ENCODE results near the gene OSBPL3.

DNA sequence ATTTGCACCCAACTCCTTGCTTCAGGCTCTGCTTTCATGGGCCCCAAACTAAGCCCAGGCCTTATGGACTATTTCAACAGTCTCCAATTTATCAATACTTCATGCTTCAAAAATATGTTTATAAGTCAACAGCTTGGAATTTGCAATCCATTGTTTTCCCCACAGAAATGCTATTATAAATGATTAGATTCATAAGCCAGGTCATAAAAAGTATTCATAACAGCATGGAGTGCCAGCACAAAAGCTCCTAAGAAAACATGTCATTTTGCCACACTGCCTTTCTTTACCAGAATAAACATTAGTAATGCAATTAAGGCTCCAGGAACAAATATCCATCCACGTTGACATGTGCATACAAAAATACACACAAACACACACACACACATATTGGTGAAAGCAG lies 30.1 kb downstream of the OSBPL3 start:
- no peak for TF ChIP-seq POLR2A (IDR thresholded peaks at IDR 0.05)
- TF ChIP-seq, protein P1, sequence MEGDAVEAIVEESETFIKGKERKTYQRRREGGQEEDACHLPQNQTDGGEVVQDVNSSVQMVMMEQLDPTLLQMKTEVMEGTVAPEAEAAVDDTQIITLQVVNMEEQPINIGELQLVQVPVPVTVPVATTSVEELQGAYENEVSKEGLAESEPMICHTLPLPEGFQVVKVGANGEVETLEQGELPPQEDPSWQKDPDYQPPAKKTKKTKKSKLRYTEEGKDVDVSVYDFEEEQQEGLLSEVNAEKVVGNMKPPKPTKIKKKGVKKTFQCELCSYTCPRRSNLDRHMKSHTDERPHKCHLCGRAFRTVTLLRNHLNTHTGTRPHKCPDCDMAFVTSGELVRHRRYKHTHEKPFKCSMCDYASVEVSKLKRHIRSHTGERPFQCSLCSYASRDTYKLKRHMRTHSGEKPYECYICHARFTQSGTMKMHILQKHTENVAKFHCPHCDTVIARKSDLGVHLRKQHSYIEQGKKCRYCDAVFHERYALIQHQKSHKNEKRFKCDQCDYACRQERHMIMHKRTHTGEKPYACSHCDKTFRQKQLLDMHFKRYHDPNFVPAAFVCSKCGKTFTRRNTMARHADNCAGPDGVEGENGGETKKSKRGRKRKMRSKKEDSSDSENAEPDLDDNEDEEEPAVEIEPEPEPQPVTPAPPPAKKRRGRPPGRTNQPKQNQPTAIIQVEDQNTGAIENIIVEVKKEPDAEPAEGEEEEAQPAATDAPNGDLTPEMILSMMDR (IDR thresholded peaks at IDR 0.05), result no peak
